DND-41 (cell line): Measurements from ENCODE around the gene RAD50.

Experiments used
- CTCF ChIP-seq: IDR thresholded peaks from 2 replicates; pipeline ENCODE4 v1.5.1; 2012; ENCODE audit warnings: borderline replicate concordance, low read length, moderate library complexity, mild to moderate bottlenecking; ENCODE audit not compliant: poor library complexity, severe bottlenecking; ENCODE audit errors: extremely low read depth
- EZH2 ChIP-seq: IDR thresholded peaks from 3 replicates; pipeline ENCODE4 v1.6.1; 2012; ENCODE audit warnings: borderline replicate concordance, low read depth, mild to moderate bottlenecking, moderate library complexity, low read length, inconsistent platforms; ENCODE audit not compliant: severe bottlenecking

GRCh38 chr5:132667309-132667708 is 110.5 kb downstream of the RAD50 start:
- no peak for TF ChIP-seq CTCF
- TF ChIP-seq EZH2, result no peak
